Stimulated activated CD8-positive, alpha-beta memory T cell treated with anti-CD3 and anti-CD28 coated beads, Interleukin-12 subunit alpha, Interleukin-12 subunit beta, amount 100 ng/mL, for 24 hours (primary cell): Measurements from ENCODE around the gene RPL13.

Experiments
- DNase-seq: peaks from one replicate; pipeline ENCODE4 v3.0.0-alpha.2; 2020; ENCODE audit errors: extremely low read depth

Gene RPL13

DNA sequence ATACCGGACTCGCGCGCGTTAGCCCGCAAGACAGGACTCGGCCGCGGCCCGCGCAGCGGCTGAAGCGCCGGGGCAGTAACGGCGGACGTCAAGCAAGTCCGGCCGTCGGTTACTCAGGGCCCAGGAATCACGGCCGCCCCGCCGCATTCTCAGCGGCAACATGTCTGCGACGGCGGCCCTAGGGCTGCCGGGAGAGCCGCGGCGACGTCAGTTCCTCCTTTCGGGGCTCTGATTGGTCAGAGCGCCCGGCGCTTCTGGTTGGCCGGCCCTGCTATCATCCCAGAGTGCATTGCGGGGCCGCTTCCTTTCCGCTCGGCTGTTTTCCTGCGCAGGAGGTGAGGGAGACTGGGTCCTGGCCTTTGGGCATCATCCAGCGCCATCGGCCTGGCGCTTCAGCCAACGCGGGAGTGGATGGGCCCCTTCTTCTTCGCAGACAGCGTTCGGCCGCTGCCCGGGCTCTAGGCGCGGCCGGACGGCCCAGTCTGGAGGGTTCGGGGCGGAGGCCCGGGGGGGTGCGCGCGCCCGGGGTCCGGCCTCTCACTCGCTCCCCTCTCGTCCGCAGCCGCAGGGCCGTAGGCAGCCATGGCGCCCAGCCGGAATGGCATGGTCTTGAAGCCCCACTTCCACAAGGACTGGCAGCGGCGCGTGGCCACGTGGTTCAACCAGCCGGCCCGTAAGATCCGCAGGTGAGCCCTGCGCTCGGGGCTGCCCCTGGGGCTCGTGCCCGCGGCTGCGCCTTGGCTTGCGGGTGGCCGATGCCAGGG lies at the start of gene RPL13:
RPL13 (plus strand) TSS at position 305 of the 764 bp plus-strand sequence; CDS start at position 583, 278 bp downstream.
- peak; percentile 79 for DNase-seq

DNA sequence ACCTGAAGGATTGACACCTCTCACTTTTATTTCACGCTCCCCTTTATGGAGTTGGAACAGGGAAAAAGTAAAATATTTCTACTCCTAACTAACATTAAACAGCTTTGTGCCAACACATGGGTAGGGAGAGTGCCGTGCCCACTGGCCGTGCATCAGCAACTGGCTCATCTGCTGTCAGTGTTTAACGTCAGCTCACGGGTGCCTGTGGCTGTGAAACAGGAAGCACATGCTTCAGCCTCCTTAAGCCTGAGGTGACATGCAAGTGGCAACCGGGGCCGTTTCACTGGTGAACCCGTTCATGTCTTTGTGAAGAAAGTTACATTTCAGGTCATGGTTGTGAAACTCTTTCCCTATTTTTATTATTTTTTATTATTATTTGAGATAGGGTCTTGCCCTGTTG lies 49.1 kb upstream of the RPL13 start:
- DNase-seq = no peak

DNA sequence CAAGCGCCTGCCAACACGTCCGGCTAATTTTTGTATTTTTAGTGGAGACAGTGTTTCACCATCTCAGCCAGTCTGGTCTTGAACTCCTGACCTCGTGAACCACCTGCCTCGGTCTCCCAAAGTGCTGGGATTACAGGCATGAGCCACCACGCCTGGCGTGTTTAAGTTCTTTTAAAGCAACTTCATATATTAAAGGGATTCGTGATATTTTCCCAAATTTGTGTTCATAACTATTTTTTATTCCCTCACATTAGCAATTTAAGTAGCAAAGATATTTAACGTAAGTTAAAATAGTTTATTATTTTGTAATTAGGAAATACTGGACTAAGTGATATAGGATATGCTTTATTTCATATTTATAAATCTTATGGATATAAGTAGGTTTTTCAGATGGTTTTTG lies 48.0 kb upstream of the RPL13 start:
- no peak for DNase-seq

DNA sequence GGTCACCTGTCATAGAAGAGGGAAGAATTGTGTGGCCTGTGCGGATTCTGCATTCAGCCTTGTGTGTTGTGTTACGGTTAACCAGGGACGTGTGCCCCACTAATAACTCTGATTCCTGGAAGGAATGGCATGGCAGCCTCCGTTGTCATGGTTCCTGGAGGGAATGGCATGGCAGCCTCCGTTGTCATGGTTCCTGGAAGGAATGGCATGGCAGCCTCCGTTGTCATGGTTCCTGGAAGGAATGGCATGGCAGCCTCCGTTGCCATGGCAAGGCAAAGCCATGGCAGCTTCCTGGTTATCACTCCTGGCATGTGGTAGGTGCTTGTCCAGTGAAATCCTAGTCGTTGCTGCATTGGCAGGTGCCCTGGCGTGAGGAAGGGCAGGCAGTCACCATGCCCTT lies 43.4 kb upstream of the RPL13 start:
- DNase-seq = no peak

DNA sequence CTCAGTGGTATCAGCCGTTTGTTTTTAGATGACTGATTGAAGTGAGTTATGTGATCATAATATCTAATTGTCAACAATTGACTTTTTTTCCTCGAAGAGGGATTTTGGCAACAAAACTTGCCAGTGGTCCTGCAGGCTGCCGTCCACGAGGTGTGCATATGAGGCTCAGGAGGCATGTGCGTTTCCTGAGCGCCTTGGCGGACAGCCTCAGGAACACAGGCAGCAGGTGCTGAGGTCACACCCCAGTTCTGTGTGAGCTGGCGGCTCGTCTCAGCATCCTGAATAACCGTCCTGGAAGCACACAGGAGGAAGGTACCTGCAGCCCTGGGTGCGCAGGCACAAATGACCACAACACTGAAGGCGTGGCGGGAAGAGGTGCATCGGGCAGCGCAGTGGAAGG lies 40.6 kb upstream of the RPL13 start:
- DNase-seq = no peak

DNA sequence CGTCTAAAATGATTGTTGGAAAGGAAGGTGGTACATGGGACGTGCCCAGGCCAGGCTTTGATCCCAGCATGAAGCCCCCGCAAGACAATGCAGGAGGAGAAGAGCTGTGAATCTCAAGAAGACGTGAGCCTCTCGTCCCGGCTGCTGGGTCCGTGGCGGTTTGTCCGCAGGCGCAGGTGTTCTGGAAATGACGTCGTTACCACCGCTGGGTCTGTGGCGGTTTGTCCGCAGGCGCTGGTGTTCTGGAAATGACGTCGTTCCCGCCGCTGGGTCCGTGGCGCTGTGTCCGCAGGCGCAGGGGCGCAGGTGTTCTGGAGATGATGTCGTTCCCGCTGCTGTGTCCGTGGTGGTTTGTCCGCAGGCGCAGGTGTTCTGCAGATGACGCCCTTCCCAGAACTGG lies 38.2 kb upstream of the RPL13 start:
- no peak for DNase-seq

DNA sequence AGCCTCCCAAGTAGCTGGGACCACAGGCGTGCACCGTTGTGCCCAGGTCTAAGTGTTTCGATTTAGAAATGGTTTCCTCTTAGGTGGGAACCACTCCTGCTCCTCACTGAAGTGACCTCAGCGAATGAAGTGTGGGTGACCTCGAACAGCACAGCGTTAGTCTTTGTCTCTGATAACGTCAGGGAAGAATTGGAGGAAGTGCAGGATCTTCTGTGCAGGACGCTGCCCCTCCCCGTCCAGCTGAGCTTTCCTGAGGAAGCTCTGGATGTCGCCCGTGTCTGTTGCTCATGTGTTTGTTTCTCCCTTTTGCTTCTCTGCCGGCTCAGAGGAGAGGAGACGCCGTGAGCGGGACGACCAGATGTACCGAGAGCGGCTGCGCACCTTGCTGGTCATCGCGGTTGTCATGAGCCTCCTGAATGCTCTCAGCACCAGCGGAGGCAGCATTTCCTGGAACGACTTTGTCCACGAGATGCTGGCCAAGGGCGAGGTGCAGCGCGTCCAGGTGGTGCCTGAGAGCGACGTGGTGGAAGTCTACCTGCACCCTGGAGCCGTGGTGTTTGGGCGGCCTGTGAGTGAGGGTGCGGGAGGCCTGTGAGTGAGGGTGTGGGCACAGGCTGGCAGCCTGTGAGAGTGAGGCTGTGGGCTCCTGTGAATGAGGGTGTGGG lies 36.7 kb upstream of the RPL13 start:
- no peak for DNase-seq

DNA sequence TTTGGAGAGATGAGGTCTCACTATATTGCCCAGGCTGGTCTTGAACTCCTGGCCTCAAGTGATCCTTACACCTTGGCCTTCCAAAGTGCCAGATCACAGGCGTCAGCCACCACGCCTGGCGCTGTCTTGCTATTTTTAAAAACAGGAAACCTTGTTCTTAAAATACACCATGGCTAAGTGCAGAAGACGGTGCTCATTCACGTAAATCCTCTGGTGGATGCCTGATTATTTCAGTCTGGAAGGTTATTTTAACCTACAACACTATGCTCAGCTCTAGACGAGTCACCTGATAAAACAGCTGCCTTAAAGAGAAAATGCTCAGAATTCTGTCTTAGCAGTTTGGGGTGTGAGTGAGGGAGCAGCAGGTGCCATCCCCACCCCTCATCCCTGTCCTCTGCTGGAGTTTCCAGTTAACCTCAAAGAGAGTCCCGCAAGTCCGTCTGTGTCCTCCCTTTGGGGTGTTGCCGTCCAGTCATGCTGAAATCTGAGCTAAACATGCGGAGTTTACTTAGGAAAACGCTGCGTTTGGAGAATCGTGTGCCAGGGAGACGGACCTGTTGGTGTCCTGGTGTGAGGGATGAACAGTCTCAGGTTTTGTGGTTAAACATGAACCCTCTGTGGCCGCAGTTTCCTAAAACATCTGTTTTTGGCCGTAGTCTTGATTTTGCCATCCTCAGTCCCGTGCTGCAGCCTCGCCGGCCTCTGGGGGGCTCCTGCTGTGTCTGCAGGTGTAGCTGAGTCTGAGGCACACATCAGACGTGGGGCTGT lies 35.2 kb upstream of the RPL13 start:
- DNase-seq = no peak

DNA sequence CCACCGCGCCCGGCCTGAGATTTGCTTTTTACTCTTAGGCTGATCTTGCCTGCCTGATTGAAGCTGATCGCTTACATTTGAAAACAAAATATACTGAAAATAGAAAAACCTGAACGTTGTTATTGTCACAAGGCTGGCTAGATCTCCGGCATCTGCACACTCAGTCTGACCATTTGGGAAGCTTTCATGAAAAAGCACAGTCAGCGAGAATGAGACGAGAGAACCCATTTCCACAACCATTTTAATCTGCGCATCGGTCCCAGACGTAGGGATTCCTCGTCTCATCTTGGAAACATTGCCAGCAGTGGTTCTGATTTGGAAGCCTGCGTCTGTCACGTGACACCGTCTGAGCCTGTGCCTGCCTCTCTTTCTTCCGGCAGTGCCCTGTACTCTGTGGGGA lies 31.4 kb upstream of the RPL13 start:
- no peak for DNase-seq

DNA sequence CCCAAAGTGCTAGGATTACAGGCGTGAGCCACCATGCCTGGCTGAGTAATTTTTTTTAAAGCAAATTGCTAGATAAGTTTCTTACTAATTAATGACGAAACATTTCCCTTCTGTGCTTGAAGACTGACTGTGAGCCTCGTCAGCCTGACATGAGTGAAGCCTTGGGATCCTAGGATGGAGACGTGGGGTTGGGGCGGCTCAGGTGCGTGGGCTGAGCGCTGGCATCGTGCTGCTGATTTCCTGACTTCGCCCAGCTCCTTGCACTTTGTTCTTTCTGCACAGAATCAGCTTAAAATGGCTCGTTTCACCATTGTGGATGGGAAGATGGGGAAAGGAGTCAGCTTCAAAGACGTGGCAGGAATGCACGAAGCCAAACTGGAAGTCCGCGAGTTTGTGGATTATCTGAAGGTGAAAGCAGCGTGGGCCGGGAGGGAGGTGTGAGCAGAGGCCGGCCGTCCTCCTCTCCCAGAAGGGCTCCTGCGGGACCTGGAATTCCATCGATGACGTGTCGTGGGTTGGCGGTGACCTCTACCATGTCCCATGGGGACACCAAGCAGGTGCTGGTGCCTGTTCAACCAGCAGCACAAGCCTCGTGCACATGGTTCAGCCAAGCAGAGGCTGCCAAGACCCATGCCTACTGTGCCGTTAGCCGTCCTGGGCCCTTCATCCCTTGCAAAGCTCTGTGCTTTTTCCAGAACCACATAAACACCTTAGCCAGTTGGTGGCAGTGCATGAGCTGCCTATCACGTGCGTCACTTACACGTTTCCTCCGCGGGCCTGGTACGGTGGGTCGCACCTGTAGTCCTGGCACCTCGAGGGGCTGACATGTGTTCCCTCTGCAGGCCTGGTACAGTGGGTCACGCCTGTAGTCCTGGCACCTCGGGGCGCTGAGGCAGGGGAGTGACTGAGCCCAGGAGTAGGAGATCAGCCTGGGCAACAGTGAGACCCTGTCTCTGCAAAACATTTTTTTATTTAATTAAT lies 29.8 kb upstream of the RPL13 start:
- no peak for DNase-seq

DNA sequence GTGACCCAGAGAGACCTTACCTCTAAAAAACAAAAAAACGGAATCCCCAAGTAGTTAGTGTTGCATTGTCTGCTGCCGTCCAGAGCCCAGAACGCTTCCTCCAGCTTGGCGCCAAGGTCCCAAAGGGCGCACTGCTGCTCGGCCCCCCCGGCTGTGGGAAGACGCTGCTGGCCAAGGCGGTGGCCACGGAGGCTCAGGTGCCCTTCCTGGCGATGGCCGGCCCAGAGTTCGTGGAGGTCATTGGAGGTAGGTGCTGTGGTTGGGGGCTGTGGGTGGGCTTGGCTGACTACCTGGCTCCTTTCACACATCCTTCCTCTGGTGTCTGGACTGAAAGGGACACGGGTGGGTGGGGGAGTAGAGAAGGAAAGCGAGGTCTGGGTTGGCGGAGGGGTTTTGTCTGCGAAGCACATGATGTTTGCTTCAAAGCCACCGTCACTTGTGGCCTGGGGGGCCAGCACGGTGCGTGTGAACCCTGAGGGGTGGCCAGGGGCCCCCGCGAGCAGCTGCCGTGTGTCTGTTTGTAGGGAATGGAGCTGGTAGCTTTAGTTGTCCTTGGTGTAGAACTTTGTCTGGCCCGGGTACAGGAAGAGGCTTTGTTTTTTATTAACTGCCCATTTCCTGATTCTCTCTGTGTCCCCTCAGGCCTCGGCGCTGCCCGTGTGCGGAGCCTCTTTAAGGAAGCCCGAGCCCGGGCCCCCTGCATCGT lies 28.5 kb upstream of the RPL13 start:
- DNase-seq = no peak

DNA sequence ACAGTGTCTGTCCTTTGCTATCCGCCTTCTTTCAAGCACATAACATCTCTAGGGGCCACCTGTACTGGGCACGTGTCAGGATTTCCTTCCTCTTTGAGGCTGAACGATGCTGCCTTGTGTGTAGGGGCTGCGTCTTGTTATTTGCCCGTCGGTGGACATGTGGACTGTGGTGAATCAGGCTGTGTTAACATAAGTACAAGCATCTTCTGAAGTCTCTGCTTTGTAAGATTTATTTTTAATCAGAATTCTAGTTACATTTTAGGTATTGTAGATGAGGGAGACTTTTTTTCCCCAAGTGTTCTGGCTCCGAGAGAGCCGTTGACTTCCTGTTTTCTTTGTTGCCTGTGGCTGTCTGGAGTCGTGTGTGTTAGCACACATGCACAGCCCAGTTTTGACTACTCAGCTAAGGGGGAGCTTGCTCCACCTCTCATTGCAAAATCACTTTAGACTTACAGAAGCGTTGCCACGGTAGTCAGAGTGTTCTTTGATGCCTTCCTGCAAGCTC lies 26.2 kb upstream of the RPL13 start:
- no peak for DNase-seq

DNA sequence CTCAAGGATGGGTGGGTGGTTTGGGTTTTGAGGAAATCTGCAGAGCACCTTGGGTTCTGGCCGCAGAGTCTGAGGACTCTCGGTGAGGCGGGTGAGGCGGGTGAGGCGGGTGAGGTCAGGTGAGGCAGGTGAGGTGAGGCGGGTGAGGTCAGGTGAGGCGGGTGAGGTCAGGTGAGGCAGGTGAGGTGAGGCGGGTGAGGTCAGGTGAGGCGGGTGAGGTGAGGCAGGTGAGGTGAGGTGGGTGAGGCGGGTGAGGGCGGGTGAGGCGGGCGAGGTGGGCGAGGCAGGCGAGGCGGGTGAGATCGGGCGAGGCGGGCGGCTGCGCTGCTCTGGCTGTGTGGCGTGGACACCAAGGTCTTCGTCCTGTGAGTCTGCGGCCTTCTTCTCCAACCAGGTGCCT lies 24.1 kb upstream of the RPL13 start:
- DNase-seq = no peak

DNA sequence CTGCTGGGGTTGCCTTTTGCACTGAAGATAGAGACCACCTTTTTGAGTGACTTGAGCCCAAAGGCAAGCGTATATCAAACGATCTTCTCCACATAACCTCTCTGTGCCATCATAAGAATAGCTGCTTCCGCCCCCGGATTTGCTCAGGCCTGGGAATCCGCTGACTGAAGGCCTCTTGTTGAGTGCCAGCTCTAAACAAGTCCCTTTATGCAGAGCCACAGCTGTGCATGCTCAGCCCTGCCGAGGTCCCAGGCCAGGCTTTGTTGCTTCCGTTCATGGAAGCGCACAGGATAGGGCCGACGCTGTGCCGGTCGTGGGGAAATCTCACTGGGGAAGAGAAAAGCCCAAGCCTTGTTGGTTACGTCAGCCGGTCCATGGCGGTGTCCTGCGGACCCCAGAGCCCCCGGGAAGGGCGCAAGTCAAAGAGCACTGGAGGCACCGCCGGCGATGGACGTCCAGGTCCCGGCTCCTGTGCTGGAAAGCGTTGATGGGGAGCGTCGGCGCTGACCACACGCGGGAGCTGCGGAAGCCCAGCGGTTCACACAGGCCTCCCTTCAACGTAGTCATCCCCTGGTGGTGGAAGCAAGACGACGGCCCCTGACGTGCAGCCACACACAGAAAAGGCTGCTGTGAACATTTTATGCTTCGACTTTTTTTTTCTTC lies 23.5 kb upstream of the RPL13 start:
- DNase-seq = no peak

DNA sequence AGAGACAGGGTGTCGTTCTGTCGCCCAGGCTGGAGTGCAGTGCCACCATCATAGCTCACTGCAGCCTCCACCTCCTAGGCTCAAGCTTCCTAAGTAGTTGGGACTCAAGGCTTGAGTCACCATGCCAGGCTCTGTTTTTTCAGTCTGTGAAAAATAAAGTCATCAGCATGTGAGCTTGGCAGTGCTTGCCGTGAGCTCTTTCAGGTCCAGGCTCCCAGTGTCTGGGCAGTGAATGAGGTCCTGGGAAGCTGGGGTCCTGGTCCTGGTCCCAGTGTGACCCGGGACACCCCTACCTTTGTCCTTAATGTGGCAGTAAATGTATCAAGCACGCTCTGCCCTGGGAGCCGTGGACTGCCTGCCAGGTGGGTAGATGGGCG lies 22.9 kb upstream of the RPL13 start:
- no peak for DNase-seq

DNA sequence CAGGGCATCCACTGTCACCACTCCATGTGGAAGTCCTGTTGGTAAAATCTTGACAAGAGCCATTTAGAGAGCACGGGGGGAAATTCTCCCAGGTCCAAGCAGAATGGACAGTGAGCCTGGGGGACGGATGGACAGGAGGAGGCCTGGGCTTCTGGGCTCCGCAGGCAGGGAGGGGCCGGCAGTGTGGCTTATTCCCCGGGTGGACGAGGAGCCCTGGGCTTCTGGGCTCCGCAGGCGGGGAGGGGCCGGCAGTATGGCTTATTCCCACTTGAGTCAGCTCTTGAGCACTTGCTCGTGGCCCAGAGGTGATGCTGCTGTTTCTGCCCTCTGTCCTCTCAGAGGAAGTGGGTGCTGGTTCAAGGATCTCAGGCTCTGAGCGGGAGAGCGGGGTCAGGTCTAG lies 22.2 kb upstream of the RPL13 start:
- DNase-seq = no peak

DNA sequence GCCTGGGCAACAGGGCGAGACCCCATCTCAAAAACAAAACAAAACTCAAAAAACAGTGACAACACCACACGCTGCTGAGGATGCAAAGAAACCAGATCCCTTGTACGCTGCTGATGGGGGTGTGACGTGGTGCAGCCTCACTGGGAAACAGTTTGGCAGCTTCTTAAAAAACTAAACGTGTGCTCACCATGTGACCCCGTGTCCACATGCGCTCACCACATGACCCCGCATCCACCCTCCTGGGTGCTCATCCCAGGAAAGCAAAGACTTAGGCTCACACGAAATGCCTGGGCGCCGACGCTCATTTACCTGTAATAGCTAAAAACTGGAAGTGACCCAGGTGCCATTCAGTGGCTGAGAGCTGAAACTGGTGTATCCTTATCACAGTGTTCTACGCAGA lies 19.9 kb upstream of the RPL13 start:
- DNase-seq = no peak

DNA sequence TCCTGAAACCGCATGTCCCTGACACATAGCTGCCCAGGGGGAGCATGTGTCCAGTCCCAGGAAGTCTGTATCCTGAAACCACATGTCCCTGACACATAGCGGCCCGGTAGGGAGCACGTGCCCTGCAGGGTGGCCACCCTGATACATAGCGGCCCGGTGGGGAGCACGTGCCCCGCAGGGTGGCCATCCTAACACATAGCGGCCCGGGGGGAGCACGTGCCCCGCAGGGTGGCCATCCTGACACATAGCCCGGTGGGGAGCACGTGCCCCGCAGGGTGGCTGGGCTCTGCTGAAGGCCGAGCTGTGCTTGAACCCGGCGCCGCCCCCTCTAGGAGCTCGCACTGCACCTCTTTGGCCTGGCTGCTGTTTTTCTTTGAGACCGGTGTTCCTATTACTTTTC lies 18.7 kb upstream of the RPL13 start:
- DNase-seq = no peak

DNA sequence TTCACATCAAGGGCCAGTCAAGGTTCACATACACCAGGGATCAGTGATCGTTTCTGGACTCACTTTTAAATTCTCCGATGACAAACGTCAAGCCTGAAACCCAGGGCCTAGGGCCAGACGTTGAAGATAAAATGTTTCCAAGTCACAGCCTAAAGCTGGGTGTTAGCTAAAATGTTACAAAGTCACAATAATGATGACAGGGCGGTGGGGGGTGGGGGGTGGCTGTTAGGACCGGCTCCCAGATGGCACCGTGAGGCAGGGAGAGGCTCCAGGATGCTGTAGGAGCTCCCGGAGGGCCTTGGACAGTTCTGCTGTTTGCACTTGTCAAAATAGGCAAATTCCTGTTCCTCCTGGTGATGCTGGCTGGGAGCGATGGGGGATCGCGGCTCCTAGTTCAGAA lies 16.4 kb upstream of the RPL13 start:
- DNase-seq = no peak

DNA sequence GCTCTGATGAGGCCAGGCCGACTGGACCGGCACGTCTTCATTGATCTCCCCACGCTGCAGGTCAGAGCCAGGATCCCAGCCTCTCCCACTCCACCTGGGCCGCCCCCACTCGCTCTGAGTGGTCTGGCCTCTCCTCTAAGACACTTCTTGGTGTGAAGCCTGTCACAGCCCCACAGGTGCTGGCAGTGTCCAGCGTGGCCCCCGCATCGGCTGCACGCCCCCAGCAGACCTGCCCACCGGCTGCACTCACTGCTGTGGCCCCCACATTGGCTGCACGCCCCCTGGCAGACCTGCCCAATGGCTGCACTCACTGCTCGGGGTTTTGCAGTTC lies 15.8 kb upstream of the RPL13 start:
- no peak for DNase-seq
